Loucy (cell line): Measurements from ENCODE around the gene TBXT.

Experiments
- H2AFZ ChIP-seq: fragments of 200-600 bp; sonication (generic); 2 replicates; pipeline ENCODE4 v1.6.0; 2016; ENCODE audit warnings: antibody characterized with exemption, mild to moderate bottlenecking, low read length, moderate library complexity
- H3F3A ChIP-seq: fragments of 200-600 bp; 2 replicates; pipeline ENCODE4 v1.6.0; 2016; ENCODE audit warnings: antibody characterized with exemption, low read depth, mild to moderate bottlenecking
- H3K27me3 ChIP-seq: fragments of 200-600 bp; sonication (generic); 2 replicates; pipeline ENCODE4 v1.6.1; 2014; ENCODE audit warnings: low read length, mild to moderate bottlenecking; ENCODE audit not compliant: insufficient read depth, poor library complexity, severe bottlenecking
- H3K36me3 ChIP-seq: fragments of 200-600 bp; sonication (generic); 2 replicates; pipeline ENCODE4 v1.6.1; 2016; ENCODE audit warnings: low read length; ENCODE audit not compliant: insufficient read depth
- H3K4me1 ChIP-seq: fragments of 200-600 bp; sonication (generic); 2 replicates; pipeline ENCODE4 v1.5.1; 2014; ENCODE audit warnings: low read length, mild to moderate bottlenecking; ENCODE audit not compliant: insufficient read depth, poor library complexity, severe bottlenecking
- H3K4me2 ChIP-seq: fragments of 200-600 bp; sonication (generic); 2 replicates; pipeline ENCODE4 v1.6.0; 2014; ENCODE audit warnings: antibody characterized with exemption, low read length, low read depth, mild to moderate bottlenecking; ENCODE audit not compliant: poor library complexity, severe bottlenecking
- H3K4me3 ChIP-seq: fragments of 200-600 bp; sonication (generic); 2 replicates; pipeline ENCODE4 v1.5.1; 2014; ENCODE audit warnings: low read length, mild to moderate bottlenecking, mixed read lengths; ENCODE audit not compliant: poor library complexity, severe bottlenecking
- H3K79me2 ChIP-seq: fragments of 200-600 bp; sonication (generic); 2 replicates; pipeline ENCODE4 v1.6.1; 2014; ENCODE audit warnings: low read length; ENCODE audit not compliant: insufficient read depth
- H3K9ac ChIP-seq: fragments of 200-600 bp; sonication (generic); 2 replicates; pipeline ENCODE4 v1.6.0; 2014; ENCODE audit warnings: mild to moderate bottlenecking, low read depth, low read length, moderate library complexity; ENCODE audit not compliant: poor library complexity, severe bottlenecking
- H3K9me2 ChIP-seq: fragments of 200-600 bp; sonication (generic); replicated peaks from 2 replicates; pipeline ENCODE4 v1.6.1; 2016; ENCODE audit warnings: low read depth, low read length, mixed read lengths
- H3K9me3 ChIP-seq: fragments of 200-600 bp; sonication (generic); 2 replicates; pipeline ENCODE4 v1.6.1; 2014; ENCODE audit warnings: mild to moderate bottlenecking, antibody characterized with exemption, low read length, low read depth; ENCODE audit not compliant: insufficient read depth
- H4K20me1 ChIP-seq: fragments of 200-600 bp; sonication (generic); 2 replicates; pipeline ENCODE4 v1.6.0; 2014; ENCODE audit warnings: antibody characterized with exemption, low read length, mild to moderate bottlenecking; ENCODE audit not compliant: insufficient read depth, poor library complexity, severe bottlenecking
- CTCF ChIP-seq: fragments of 200-600 bp; sonication (generic); conservative IDR thresholded peaks from 2 replicates; pipeline ENCODE4 v1.5.1; 2014; ENCODE audit warnings: mild to moderate bottlenecking, antibody characterized with exemption, low read length
- EZH2phosphoT487 ChIP-seq: fragments of 200-600 bp; IDR thresholded peaks from 2 replicates; pipeline ENCODE4 v1.6.1; 2018; ENCODE audit warnings: antibody characterized with exemption, mild to moderate bottlenecking, moderate library complexity, borderline replicate concordance

The TBXT gene

GRCh38 chr6:166153966-166154365 lies 13.7 kb downstream of the TBXT start:
- TF ChIP-seq EZH2phosphoT487 (no peak), CTCF (no peak)
- Histone ChIP-seq H3K36me3 (no peaks in the 10 kb centered on the region), H3K79me2 (no peaks in the 10 kb centered on the region), H3K27me3 (no peaks in the 10 kb centered on the region), H3K9me3 (peaks cover 3% of the 10 kb centered on the region; the same call in 1 of the 2 replicates), H3F3A (no peaks in the 10 kb centered on the region), H3K4me2 (no peak overlapping the region), H3K9me2 (0 out of 2 replicates have a peak, but pooled peaks cover 3% of the 10 kb centered on the region), H2AFZ (no peak overlapping the region), H3K4me3 (no peak overlapping the region), H3K9ac (no peak overlapping the region), H4K20me1 (no peaks in the 10 kb centered on the region), H3K4me1 (peaks cover 12% of the 10 kb centered on the region)

DNA sequence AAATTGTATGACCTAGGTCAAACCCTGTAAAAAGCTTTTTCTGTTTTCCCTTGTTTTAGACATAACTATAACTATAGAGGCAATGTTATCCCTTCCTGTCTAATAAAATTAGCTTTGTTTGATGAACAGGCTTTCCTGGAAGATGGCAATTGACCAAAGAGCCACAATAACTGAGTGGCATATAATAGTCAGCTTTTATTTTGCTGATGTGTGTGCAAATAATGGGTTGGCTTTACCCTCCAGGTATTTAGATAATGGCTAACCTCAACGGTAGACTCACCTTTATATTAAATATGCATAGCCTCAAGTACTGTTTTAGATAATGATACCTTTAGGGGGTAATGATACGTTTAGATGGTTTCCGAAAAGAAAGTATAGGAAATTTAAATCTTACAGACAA lies 15.0 kb downstream of the TBXT start:
- Histone ChIP-seq H4K20me1 (no peaks in the 10 kb centered on the region), H3K36me3 (no peaks in the 10 kb centered on the region), H3K27me3 (no peaks in the 10 kb centered on the region), H2AFZ (no peak overlapping the region), H3K79me2 (no peaks in the 10 kb centered on the region), H3K9me2 (0 out of 2 replicates have a peak, but pooled peaks cover 3% of the 10 kb centered on the region), H3K4me1 (peaks cover 6% of the 10 kb centered on the region), H3F3A (no peaks in the 10 kb centered on the region), H3K9me3 (peaks cover 3% of the 10 kb centered on the region; the same call in 1 of the 2 replicates), H3K9ac (no peak overlapping the region), H3K4me3 (no peak overlapping the region), H3K4me2 (no peak overlapping the region)
- TF ChIP-seq EZH2phosphoT487 = no peak
- TF ChIP-seq CTCF = no peak

GRCh38 chr6:166151798-166152197 lies 15.9 kb downstream of the TBXT start:
- Histone ChIP-seq H2AFZ (no peak overlapping the region), H3K4me3 (no peak overlapping the region), H3K79me2 (no peaks in the 10 kb centered on the region), H3F3A (no peaks in the 10 kb centered on the region), H3K9me3 (peaks cover 3% of the 10 kb centered on the region; the same call in 1 of the 2 replicates), H3K4me1 (no peaks in the 10 kb centered on the region), H3K27me3 (no peaks in the 10 kb centered on the region), H4K20me1 (no peaks in the 10 kb centered on the region), H3K36me3 (no peaks in the 10 kb centered on the region), H3K9me2 (0 out of 2 replicates have a peak, but pooled peaks cover 3% of the 10 kb centered on the region), H3K4me2 (no peak overlapping the region), H3K9ac (no peak overlapping the region)
- no peak for TF ChIP-seq CTCF
- TF ChIP-seq EZH2phosphoT487 = no peak
